ENCODE measurements around the gene NIPAL3. TPM values are rescaled to one million over a fixed set of nuclear protein-coding genes. Genes with fewer than 3 reads are reported as not detected.

Gene NIPAL3
- total RNA-seq, 1 experiment from 2014 or later, result 55.8 TPM

DNA sequence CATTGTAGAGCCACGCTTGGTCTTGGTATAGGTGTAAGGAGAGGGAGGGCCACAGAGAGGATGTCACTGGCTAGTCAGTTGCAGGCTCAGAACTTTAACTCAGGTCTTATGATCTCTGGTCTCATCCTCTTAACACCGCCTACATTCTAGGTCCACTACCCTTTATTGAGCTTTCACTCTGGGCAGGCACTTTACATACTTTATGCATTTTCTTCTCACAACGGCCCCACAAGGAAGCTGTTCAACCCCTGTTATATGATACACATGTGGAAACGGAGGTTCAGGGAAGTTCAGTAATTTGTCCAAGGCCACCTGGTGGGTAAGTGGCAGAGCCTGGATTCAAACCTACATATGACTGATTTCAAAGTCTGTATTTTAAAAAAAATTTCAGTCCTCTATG lies 61.7 kb downstream of the NIPAL3 start:
- no peak overlapping the region for H3K27ac Mint-ChIP-seq (ENCODE audit: low read depth, unreplicated experiment)
- no TSS peak for BruUV-seq (replicated peaks)
- no peak for DNase-seq (ENCODE audit: unreplicated experiment)
- H3K36me3 Mint-ChIP-seq (ENCODE audit: insufficient read depth, unreplicated experiment), result no peaks in the 10 kb centered on the region
- ChIA-PET POLR2A (interaction anchor here (1.0 to 2.0 kb wide), 2 partner anchors 26 to 62 kb away, joined by 4 to 11 read pairs; partner anchors contain the start of genes NIPAL3 and RCAN3), CTCF (interaction anchor here (0.6 to 1.7 kb wide), 2 partner anchors 49 to 110 kb away, joined by 3 read pairs; no protein-coding TSS in a partner anchor)
- no peaks in the 10 kb centered on the region for H3K27me3 Mint-ChIP-seq (ENCODE audit: insufficient read depth, unreplicated experiment)
- intact Hi-C loops (cut with micrococcal nuclease), result no loop called here
- H3K4me1 Mint-ChIP-seq (ENCODE audit: insufficient read depth, unreplicated experiment), result no peaks in the 10 kb centered on the region
- H3K4me3 Mint-ChIP-seq (ENCODE audit: unreplicated experiment), result no peak overlapping the region
- TF ChIP-seq, protein P1, sequence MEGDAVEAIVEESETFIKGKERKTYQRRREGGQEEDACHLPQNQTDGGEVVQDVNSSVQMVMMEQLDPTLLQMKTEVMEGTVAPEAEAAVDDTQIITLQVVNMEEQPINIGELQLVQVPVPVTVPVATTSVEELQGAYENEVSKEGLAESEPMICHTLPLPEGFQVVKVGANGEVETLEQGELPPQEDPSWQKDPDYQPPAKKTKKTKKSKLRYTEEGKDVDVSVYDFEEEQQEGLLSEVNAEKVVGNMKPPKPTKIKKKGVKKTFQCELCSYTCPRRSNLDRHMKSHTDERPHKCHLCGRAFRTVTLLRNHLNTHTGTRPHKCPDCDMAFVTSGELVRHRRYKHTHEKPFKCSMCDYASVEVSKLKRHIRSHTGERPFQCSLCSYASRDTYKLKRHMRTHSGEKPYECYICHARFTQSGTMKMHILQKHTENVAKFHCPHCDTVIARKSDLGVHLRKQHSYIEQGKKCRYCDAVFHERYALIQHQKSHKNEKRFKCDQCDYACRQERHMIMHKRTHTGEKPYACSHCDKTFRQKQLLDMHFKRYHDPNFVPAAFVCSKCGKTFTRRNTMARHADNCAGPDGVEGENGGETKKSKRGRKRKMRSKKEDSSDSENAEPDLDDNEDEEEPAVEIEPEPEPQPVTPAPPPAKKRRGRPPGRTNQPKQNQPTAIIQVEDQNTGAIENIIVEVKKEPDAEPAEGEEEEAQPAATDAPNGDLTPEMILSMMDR (IDR thresholded peaks at IDR 0.05; ENCODE audit: unreplicated experiment), result no peak
- H3K9me3 Mint-ChIP-seq (ENCODE audit: unreplicated experiment), result no peaks in the 10 kb centered on the region

DNA sequence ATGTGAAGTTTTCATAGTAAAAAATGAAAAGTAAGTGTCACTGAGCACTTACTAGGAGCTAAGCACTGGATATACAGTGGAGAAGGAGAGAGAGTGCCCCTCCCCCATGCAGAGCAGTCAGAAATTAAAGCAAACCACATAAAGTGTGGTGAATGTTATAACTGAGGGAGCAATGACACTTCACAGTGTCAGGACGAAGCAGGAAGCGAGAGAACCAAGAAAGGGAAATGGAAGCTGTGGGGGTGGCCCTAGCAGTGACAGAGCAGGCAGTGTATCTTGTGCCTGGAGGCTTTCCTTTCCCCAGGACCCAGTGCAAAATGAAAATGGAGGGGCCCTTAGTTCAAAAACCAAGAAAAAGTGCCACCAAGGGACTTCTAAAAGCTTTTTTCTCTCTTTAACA lies 65.5 kb downstream of the NIPAL3 start:
- intact Hi-C loops (cut with micrococcal nuclease), result no loop called here
- no peaks in the 10 kb centered on the region for H3K4me1 Mint-ChIP-seq (ENCODE audit: insufficient read depth, unreplicated experiment)
- no peaks in the 10 kb centered on the region for H3K9me3 Mint-ChIP-seq (ENCODE audit: unreplicated experiment)
- ChIA-PET POLR2A (interaction anchor here (0.6 to 1.2 kb wide), 4 partner anchors 14 to 88 kb away, joined by 3 read pairs; partner anchors contain the start of gene RCAN3), CTCF (interaction anchor here (0.6 to 1.1 kb wide), 2 partner anchors 24 to 106 kb away, joined by 3 read pairs; no protein-coding TSS in a partner anchor)
- BruUV-seq (replicated peaks), result no TSS peak
- H3K4me3 Mint-ChIP-seq (ENCODE audit: unreplicated experiment), result no peak overlapping the region
- no peaks in the 10 kb centered on the region for H3K27me3 Mint-ChIP-seq (ENCODE audit: insufficient read depth, unreplicated experiment)
- TF ChIP-seq, protein P1 (IDR thresholded peaks at IDR 0.05; ENCODE audit: unreplicated experiment), result no peak
- H3K36me3 Mint-ChIP-seq (ENCODE audit: insufficient read depth, unreplicated experiment), result no peaks in the 10 kb centered on the region
- no peak for DNase-seq (ENCODE audit: unreplicated experiment)
- H3K27ac Mint-ChIP-seq (ENCODE audit: low read depth, unreplicated experiment), result no peak overlapping the region

DNA sequence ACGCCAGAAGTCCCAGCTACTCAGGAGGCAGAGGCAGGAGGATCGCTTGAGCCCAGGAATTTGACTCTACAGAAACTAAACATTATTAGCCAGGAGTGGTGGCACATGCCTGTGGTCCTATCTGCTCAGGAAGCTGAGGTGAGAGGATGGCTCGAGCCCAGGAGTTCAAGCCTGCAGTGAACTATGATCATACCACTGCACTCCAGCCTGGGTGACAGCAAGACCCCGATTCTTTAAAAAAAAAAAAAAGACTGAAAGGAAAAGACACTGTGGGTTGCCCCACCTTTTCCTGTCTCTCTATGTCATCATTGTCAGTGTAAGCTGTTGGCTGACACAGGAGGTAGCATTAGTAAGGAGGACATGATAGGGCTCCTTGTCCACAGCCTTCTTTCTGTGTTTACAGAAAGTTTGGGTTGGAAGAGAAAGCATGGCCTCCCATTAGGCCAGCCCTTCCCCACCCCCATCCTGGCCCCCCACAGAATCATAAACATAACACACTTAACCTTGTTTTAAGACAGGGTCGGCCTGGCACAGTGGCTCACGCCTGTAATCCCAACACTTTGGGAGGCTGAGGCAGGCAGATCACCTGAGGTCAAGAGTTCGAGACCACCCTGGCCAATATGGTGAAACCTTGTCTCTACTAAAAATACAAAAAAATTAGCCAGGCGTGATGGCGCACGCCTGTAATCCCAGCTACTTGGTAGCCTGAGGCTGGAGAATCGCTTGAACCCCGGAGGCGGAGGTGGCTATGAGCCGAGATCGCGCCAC lies 66.4 kb downstream of the NIPAL3 start:
- H3K27me3 Mint-ChIP-seq (ENCODE audit: insufficient read depth, unreplicated experiment), result no peaks in the 10 kb centered on the region
- POLR2A ChIA-PET, result interaction anchor here (0.6 to 1.1 kb wide), 2 partner anchors 20 to 87 kb away, joined by 3 read pairs; partner anchors contain the start of gene RCAN3

DNA sequence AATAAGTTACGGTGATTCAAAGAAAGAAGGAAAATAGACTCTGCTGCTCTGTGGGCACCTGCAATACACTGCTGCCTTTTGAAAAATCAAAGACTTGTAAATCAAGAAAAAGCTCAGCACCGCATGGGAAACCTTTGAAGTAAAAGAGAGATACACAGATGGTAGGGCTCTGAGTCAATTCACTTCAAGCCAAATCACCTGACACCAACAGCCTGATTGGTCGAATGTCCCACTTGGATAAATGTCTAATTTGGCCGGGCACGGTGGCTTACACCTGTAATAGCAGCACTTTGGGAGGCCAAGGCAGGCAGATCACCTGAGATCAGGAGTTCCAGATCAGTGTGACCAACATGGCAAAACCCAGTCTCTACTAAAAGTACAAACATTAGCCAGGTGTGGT lies 67.8 kb downstream of the NIPAL3 start:
- H3K36me3 Mint-ChIP-seq (ENCODE audit: insufficient read depth, unreplicated experiment), result no peaks in the 10 kb centered on the region
- intact Hi-C loops (cut with micrococcal nuclease), result no loop called here
- no peak overlapping the region for H3K4me3 Mint-ChIP-seq (ENCODE audit: unreplicated experiment)
- no peaks in the 10 kb centered on the region for H3K4me1 Mint-ChIP-seq (ENCODE audit: insufficient read depth, unreplicated experiment)
- no peaks in the 10 kb centered on the region for H3K27me3 Mint-ChIP-seq (ENCODE audit: insufficient read depth, unreplicated experiment)
- TF ChIP-seq, protein P1 (IDR thresholded peaks at IDR 0.05; ENCODE audit: unreplicated experiment), result no peak
- ChIA-PET POLR2A (no interaction called here), CTCF (interaction anchor here (0.7 to 0.8 kb wide), 2 partner anchors 261 to 443 kb away, joined by 3 read pairs; no protein-coding TSS in a partner anchor)
- no peak for DNase-seq (ENCODE audit: unreplicated experiment)
- no peak overlapping the region for H3K27ac Mint-ChIP-seq (ENCODE audit: low read depth, unreplicated experiment)
- no peaks in the 10 kb centered on the region for H3K9me3 Mint-ChIP-seq (ENCODE audit: unreplicated experiment)
- no TSS peak for BruUV-seq (replicated peaks)

More for the DNA sequence above, 66.4 kb downstream of the NIPAL3 start:
- Mint-ChIP-seq H3K4me1 (ENCODE audit: insufficient read depth, unreplicated experiment) (no peaks in the 10 kb centered on the region), H3K9me3 (ENCODE audit: unreplicated experiment) (no peaks in the 10 kb centered on the region), H3K27ac (ENCODE audit: low read depth, unreplicated experiment) (no peak overlapping the region), H3K4me3 (ENCODE audit: unreplicated experiment) (no peak overlapping the region), H3K36me3 (ENCODE audit: insufficient read depth, unreplicated experiment) (no peaks in the 10 kb centered on the region)
- CTCF ChIA-PET, result interaction anchor here (0.6 to 1.1 kb wide), 2 partner anchors 19 to 105 kb away, joined by 3 read pairs; no protein-coding TSS in a partner anchor
- intact Hi-C loops (cut with micrococcal nuclease), result no loop called here
- no peak for DNase-seq (ENCODE audit: unreplicated experiment)
- no TSS peak for BruUV-seq (replicated peaks)
- TF ChIP-seq, protein P1 (IDR thresholded peaks at IDR 0.05; ENCODE audit: unreplicated experiment), result no peak

All from MCF 10A (cell line).